Middle frontal gyrus (tissue), 1 donor: ENCODE results near the gene COL17A1.

Source experiments
- DNase-seq: peaks from one replicate; pipeline ENCODE4 v3.0.0-alpha.2; 2015; ENCODE audit warnings: low spot score; ENCODE audit errors: extremely low spot score

The COL17A1 gene

DNA sequence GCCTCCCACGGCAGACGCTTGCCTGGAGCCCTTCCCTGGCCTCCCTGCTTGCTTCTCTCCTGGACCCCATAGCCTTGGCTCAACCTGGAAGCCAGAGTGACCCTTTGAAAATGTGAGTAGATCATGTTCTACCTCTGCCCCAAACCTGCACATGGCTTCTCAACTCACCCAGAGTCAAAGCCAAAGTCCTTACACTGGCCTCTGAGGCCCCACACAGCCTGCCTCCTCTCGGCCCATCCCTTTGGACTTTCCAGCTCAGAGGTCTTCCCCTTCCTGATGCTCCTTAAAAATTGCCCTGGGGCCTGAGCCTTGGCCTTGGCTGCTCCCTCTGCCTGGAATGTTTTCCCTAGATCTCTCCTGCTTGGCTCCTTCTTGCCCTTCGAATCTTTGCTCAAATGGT lies 32.5 kb downstream of the COL17A1 start:
- DNase-seq: no peak

DNA sequence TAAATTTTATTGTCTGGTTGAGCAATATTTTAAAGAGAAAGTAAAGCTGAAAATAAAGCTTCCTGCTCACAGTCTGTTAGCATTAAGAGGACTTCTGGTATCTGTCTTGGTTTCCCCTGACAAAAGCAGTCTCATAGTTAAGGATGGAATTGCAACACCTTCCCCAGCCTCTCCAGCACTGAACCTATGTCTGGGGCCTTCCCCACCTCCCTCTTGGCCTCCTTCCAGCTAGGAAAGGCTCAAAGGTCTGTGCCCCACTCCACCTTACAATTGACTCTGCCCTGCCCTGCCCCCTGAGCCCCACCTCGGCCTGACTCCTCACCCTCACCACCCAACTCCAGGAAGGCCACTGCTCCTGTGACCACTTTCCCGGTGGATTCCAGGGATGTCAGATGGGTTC lies 33.2 kb downstream of the COL17A1 start:
- DNase-seq: no peak

DNA sequence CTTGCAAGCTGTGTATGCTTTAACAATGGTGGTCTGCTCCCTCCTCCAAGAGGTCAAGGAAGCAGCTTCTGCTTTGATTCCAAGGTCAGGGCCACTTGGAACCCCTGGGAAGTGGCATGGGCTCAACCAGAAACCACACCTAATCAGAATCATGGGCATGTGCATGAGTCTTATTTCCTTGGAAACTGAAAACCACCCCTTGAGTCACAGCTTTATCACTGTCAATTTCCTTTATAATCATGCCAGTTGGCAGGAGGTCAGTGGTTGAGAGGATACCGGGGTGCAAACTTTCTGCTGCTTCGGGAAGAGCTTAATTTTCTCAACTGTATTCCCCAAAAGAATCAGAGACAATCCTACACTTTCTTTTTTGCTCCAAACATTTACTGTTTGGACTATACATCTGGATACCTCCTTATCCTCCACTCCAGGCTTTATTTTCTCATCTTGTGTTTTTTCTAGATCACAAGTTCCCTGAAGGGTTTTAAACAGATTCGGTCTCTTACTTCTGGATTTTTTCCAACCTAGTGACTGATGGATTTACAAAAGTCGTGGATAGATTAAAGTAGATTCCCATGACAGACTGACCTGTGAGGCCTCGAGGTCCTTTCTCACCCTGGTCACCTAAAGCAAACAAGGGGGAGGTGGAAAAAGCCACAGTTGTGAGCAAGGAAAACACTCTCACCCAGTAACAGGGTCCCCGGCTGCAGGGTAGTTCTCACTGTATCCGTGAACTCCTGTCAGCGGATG lies 36.0 kb downstream of the COL17A1 start:
- no peak for DNase-seq

DNA sequence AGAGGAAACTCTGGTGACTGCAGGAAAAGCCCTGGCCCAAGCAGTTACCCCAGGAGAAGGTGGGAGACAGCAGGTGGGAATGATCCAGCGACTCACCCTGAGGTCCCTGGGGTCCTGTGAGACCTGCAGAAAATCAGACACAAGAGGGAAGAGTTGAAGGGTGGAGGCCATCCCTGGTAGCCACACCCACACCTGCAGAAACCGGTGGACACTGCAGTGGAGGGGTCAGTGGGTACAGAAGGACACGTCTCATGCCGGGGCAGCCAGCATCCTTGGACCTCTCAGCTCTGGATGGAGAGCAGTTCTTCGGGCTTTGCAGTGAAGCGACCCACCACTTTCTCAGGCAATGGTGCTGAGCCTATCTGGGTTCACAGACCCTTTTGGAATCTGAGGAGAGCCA lies 39.0 kb downstream of the COL17A1 start:
- no peak for DNase-seq

DNA sequence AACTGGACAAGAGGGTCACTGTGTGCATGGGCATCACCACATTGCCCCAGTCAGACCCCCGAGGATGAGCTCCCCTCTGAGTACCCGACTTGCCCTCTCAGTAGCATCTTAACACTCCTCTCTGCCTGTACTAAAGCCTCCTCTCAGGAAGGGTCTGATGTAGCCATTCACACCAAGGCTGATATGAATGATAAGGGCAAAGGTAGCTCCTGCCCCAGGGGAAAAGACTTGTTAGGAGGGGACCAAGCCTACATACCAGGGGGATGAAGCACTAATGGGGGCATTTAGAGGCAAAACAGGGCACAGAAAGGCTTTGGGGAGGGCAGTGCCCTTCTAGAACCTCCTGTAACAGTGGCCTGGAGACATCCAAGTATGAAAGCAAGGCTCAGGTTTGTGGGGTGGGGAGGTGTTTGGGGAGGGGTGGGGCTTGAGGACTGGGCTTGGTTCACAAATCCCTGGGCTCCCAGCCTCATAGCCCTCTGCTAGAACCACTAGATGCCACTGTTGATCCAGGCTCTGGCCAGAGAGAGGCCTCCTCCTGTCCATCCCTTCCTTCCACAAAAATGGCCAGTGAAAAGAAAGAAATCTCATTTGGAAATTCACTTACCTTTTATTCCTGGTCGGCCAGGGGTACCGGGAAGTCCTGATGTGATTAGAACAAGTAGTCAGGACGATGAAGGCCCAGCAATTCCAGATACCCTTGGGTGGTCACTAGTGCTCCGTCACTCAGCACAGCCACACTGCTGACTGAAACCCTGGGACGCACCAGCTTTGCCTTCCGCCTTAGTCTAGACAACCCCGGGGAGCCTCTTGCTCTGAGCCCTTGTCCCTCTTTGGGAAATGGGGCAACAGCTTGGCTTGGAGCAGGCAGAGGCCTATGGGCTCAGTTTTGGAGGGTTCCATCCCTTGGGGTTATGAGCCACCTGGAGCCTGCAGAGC lies 40.3 kb downstream of the COL17A1 start:
- peak; percentile 27 for DNase-seq

DNA sequence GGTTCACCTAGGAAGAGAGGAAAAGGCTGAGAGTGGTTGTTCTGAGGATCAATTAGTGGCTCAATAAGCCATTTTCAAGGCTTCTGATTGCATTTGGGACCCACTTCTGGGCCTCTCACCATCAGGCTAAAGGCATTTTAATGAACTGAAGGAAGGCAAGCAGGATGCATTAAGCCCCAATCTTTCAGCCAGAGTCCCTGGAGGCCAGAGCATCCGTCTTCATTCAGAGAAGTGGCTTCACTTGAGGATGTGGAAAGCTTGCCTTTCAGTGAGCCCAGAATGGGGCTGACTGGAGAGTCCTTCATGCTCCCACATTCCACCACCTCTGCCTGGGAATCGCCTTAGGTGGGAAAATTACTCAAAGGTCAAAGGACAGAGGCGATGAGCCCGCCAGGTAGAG lies 41.8 kb downstream of the COL17A1 start:
- DNase-seq: no peak

DNA sequence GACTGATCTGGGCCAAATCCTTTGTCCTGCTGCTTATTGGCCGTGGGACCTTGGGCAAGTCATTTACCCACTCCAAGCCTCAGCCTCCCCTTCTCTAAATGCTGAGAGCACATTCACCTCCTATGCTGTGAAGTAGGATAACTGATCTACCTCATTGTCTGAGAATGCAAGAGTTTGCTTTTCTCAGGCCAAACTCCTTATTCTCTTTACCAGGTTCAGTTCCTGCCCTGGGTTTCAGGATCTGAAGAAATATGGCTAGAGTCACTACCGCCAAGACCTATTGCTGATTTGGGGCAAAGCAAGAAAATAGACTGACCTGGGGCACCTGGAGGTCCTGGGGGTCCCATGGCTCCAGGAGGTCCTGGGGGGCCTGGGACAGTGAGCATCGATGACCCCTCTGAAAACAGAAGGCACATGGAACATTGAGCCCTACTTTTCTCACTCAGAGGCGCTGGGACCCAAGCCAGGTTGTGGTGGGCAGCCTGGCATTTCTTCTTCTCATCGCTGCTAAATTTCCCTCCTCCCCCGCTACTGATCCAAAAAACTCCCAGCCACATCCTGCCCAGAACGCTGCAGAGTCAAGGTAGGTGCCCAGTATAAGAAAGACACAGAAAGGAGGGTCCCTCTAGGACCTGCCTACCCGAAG lies 42.4 kb downstream of the COL17A1 start:
- no peak for DNase-seq

DNA sequence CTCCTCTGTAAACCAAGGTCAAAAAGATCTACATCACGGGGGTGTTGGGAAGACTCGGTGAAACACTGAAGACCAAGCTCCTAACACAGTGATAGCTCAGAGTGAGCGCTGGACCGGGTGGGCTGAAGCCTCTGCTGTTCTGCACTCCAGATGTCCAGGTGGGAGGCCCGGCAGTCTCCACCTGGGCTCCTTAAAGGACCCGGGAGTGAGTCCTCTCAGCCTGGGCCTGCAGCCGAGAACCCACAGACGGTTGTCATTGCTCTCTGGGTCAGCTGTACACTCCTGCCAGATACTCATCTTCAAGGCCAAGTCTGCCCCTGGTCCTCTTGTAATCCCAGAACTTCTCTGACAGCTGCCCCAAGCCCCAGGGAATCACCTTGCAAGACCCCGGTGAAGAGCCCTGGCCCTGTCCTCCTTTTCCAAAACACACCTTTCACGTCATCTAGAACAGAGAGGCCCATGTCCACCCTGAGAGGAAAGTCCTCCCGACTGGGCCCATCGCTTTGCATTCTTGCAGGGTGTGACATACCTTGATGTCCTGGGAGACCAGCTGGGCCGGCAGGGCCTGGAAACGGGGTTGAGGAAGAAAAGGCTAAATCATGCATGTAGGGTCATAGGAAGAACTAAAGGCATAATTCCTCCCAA lies 43.7 kb downstream of the COL17A1 start:
- no peak for DNase-seq

DNA sequence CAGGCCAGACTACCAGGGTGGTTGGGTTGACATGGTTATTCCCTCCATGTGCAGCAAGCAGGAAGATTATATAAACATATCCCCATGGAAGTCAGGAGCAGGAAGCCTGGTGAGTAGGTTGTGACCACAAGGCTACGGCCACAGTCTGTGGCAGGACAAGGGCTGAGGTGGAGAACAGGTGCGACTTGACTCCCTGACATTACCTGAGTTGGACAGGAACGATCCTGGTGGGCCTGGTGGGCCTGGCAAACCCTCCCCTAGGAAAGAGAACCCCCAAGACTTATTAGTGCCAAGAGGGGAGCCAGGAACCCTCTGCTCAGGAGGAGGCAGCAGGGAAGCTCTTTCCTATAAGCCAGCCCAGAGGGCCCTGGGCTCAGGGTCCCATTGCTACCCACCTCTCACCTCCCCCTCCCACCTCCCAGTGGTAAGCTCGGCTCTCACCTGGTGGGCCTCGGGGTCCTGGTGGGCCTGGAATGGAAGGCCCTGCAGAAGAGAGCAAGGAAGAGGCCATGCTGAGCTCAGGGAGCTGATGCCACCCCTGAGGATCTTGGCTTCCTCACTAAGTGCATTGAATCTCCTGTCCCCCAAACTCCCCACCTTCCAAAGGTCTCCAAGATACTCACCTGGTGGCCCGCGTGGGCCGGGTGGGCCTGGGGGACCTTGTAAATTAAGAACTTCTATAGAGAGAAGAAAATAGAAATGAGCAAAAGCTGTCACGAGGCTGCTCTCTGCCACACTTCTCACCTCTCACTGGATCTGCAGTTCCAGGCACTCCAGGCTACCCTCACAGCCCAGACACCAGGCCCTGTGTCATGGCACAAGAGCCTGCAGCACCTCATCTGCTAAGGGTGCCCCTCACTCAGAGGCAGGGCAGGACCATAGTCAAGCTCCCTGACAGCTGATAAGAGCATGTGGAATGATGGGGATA lies 44.6 kb downstream of the COL17A1 start:
- no peak for DNase-seq

DNA sequence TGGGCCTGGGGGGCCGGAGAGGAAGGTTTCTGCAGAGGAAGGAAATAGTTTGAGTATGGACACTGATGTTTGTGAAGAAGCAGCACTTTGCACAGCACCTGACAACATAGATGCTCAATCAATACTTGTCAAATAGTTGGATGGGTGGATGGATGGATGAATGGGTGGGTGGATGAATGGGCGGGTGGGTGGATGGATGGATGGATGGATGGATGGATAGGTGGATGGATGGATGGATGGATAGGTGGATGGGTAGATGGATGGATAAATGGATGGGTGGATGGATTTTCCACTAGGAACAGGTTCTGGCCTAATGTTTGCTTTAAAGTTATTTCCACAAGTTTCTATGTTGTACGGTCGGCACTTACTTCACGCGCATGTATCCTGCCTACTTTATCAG lies 45.3 kb downstream of the COL17A1 start:
- DNase-seq: no peak

DNA sequence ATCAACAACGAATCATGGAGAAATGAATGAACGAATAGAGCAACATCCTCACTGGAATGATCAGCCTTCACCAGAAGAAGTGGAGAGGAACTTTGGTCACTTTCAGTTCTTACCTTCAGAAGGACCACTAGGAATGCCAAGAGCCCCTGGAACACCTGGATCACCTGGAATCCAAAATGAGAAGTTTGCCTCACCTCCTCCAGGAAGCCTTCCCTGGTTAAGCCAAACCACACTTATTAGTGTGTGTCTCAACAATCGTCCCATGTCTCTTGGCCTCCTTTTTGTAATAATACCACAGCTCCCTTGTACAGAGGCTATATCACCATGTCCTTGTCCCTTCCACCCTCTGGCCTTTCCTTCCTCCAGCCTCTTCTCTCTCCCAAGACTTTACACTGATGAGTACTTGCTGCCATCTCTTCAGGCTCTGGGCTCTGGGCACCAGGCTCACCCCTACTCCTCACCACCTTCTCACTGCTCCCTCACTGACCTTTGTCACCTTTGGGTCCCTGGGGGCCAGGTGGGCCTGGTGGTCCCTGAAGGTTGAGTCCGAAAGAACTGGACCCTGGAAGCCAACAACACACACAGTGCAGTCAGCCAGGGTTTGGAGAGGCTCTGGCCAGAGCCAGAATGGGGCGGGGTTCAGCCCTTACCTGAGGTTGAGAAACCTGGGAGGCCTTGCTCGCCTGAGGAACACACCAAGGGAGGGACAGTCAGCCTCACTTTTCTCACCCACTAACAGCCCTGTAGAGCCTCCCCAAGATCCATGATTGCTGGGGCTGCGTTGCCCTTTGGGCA lies 46.5 kb downstream of the COL17A1 start:
- DNase-seq: no peak

DNA sequence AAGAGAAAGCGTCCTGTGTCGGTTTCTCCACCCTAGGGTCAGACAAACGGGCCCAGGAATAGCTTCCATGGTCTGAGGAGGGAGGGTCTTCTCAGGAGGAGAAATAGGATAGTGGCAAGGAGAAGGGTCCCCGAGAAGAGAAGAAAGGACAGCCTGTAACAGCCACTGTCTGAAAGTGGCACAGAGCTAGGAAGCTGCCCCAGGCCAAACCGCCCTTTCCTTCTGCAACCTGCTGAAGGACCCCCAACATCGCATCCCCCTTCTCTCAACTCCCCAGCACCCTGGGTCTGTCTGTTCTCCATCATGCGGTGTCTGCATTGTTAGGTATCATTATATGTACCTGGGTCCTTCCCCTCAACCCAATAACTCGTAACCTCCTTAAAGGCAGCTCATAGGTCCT lies 47.1 kb downstream of the COL17A1 start:
- no peak for DNase-seq

DNA sequence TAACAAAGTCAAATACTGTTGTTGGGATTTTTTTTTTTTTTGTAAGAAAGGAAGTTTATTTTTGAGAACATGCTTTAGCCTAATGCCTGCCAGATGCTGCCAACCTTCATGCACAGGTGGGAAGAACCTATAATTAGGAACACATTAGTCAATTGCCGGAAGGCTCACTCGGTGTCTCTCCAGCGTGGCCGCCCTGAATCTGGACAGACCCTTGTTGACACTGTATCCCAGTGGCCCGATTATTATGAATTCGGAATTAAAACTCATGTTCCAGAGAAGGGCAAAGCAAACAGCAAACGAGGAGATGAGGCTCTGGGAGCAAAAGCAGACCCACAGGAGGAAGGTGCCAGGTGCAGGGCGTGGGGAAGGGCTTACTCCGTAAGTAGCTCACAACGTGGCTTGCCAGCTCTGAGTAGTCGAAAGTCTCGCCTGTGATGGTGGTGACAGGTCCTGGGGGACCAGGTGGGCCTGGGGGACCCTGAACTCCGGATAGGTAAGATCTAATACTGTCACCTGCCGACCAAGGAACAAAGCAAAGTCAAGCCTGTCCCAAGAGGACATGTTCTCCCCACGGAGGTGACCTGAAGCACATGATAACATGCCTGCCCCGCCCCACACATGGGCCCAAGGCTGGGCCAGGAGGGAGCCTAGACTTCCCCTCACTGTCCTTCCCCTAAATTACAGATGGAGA lies 48.3 kb downstream of the COL17A1 start:
- no peak for DNase-seq

DNA sequence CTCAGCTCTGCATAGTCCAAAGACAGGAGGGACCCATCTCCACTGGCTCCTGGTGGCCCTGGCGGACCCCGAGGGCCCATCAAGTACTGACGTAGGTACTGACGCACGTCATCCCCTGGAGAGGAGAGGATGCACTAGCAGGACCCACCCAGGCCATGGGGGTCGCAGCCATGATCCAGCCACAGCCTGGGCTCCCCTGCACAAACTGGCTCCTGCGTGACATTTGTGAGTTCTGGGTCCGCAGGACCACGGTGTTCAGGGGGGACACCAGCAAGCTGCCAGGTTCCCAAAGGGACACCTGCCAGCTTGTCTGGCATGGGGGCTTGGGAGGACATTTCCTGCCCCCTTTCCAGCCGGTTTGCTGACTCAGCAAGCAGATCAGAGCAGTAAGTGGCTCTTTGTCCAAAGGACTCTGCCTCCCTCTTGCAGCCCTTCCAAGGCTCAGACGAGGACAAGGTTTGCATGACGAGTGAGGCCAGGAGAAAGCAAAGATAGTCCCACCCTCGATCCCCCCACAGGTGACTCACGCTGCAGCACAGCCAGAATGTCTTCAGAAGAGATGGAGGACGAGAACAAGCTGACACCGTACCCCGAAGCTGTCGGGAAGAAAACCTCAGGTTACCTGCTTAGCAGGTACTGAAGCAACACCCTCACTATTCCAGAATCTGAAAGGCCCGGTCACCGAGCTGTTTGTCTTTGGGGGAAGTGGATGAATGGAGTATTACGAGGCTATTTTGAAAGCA lies 49.0 kb downstream of the COL17A1 start:
- no peak for DNase-seq

DNA sequence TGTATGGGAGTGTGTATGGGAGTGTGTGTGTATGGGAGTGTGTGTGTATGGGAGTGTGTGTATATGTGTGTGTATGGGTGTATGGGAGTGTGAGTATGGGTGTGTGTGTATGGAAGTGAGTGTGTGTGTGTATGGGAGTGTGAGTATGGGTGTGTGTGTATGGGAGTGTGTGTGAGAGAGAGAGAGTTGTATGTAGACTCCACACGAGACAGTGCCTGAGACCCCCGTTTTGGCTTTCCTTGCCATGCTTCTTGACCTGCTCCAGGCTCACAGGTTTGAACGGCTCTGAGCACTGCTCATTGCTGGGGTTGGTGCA lies 49.7 kb downstream of the COL17A1 start:
- DNase-seq: no peak

DNA sequence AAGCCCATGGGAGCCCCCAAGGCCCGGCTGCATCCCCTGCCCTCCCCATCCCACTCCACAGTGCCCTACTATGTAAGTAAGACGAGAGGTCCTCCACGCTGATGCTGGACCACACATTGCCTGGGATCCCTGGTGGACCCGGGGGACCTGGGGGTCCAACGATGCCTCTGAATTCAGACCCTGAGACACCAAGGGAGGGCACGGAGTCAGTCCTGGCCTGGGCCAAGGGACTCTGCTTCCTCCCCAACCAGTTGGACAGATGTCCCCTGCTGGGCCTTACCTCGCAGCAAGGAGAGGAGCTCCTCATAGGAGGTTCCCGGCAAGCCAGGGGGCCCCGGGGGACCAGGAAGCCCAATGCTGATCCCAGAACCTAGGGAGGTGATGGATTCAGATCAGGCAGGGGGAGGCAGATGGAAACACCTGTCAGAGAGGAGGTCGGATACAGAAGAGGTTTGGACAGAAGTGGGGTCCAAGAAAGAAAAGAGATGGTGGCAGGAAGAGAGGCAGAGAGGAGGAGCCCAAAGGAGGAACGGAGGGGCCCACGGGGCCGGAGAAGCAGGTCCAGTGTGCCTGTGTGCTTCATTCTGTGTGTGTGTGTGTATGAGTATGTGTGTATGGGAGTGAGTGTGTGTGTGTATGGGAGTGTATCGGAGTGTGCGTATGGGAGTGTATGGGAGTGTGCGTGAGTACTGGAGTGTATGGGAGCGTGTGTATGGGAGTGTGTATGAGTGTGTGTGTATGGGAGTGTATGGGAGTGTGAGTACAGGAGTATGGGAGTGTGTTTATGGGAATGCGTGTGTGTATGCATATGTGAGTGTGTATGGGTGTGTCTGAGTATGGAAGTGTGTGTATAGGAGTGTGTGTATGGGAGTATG lies 50.2 kb downstream of the COL17A1 start:
- no peak for DNase-seq

DNA sequence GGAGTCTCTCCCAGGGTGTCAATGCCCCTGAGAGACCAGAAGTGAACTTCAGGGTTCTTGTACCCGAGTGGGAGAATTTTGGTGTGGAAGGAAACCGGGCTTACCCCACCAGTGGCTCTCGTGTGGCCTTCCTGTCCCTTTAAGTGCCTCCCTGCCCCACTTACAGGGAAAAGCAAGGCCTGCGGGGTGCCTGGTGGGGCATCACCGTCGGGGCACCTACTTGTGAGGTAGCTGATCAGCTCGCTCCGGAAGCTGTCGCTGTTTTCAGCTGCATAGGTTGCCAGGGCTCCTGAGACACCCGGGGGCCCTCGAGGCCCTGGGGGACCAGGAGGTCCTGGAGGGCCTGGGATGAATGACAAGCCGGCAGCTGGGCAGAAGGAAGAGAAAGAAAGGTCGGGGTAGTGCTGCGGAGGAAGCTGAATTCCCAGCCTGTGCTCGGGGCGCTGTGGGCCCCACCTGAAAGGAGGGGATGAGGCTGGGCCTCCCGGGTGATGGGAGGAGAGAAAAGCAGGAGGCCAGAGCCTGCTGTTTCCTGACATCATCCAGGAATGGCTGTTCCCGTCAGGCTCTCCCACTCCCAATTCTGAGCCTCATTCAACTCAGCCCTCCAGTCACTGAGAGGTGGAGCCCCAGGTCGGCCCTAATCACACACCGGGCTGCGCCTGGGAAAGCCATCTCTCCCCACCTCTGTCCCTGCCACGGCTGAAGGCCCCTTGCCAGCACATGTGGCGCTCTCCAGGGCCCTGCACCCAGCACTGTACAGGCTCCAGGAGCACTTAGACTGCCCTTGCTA lies 51.1 kb downstream of the COL17A1 start:
- DNase-seq: no peak
